PC-9 (cell line): ENCODE data around the gene CADM1.

Experiments used
- EZH2 ChIP-seq: fragments of 200-600 bp; sonication (generic); IDR thresholded peaks from 2 replicates; pipeline ENCODE4 v1.8.0; 2017; ENCODE audit warnings: antibody characterized with exemption, low read depth
- TF ChIP-seq, protein P1 (sequence below): fragments of 200-600 bp; sonication (generic); conservative IDR thresholded peaks from 2 replicates; pipeline ENCODE4 v1.6.1; 2017; ENCODE audit warnings: mixed run types, antibody characterized with exemption, mild to moderate bottlenecking, moderate library complexity

DNA sequence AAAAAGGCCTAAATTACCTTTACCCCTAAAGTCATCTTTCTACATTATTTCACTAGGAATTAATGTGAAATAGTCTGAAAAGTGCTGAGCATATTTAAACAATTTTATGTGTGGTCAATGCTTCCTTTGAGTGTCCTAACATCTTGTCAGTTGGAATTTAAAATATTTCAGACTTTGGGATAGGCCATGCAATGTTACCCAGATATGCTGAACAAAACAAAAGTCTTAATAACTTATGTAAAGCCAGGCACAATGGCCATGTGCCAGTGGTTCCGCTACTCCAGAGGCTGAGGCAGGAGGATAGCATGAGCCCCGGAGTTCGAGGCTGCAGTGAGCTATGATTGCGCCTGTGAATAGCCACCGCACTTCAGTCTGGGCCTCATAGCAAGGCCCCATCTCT lies 137.4 kb downstream of the CADM1 start:
- TF ChIP-seq, protein P1, sequence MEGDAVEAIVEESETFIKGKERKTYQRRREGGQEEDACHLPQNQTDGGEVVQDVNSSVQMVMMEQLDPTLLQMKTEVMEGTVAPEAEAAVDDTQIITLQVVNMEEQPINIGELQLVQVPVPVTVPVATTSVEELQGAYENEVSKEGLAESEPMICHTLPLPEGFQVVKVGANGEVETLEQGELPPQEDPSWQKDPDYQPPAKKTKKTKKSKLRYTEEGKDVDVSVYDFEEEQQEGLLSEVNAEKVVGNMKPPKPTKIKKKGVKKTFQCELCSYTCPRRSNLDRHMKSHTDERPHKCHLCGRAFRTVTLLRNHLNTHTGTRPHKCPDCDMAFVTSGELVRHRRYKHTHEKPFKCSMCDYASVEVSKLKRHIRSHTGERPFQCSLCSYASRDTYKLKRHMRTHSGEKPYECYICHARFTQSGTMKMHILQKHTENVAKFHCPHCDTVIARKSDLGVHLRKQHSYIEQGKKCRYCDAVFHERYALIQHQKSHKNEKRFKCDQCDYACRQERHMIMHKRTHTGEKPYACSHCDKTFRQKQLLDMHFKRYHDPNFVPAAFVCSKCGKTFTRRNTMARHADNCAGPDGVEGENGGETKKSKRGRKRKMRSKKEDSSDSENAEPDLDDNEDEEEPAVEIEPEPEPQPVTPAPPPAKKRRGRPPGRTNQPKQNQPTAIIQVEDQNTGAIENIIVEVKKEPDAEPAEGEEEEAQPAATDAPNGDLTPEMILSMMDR = no peak
- no peak for TF ChIP-seq EZH2
